MG63 (cell line): ENCODE data around the gene AP1M2. TPM values are rescaled to one million over a fixed set of nuclear protein-coding genes. Genes with fewer than 3 reads are reported as not detected.
"Not testable (repeated sequence)": the region's sequence is repeated elsewhere in the genome, so short reads cannot be mapped to it uniquely, and the experiment has no call there.

Experiments
- DNase-seq: peaks from one replicate; pipeline ENCODE4 v3.0.0-alpha.2; 2020
- H3K27me3 ChIP-seq: fragments of 250-450 bp; sonication (Bioruptor Pico); 2 replicates; pipeline ENCODE4 v1.5.1; 2020; ENCODE audit warnings: mild to moderate bottlenecking, moderate library complexity
- H3K36me3 ChIP-seq: fragments of 250-450 bp; sonication (Bioruptor Pico); 2 replicates; pipeline ENCODE4 v1.5.1; 2020; ENCODE audit warnings: mild to moderate bottlenecking, moderate library complexity
- H3K4me3 ChIP-seq: fragments of 250-450 bp; sonication (Bioruptor Pico); 2 replicates; pipeline ENCODE4 v1.5.1; 2020; ENCODE audit warnings: mild to moderate bottlenecking, moderate library complexity
- H3K9me3 ChIP-seq: fragments of 250-450 bp; sonication (Bioruptor Pico); 2 replicates; pipeline ENCODE4 v1.5.1; 2020; ENCODE audit warnings: mild to moderate bottlenecking, moderate library complexity
- total RNA-seq: library from RNA; depleted of rRNA; stranded (reverse); fragments of >200 nt; shearing (Covaris generic); gene quantifications from 2 replicates; pipeline ENCODE4 v1.2.3, GENCODE V29; 2014; ENCODE audit warnings: low replicate concordance

The AP1M2 gene
- total RNA-seq, 1 experiment from 2014 or later, result 1.4 TPM

DNA sequence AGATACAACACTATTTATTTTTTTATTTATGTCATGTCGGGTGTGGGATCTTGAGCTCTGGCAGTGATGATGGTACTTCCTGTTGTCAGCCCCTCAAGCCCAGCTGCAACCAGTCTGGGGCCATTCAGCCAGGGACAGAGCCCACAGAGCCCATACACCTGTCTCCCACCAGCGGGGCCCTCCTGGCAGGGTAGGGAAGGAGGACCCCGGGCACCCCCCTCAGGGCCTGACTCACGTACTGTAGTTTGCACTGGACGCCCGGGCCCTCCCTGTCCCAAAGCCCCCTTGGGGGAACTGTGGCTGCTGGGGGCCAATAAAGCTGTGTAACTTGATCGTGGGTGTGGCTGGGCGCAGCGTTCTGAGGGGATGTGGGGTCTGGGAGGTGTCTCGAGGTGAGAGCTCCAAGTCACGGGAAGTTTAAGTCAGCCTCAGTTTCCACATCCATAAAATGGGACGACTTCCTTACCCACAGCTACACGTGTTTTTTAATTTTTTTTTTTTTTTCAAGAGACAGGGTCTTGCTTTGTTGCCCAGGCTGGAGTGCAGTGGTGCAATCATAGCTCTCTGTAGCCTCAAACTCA is 33.9 kb downstream of the AP1M2 start:
- no peaks in the 10 kb centered on the region for H3K27me3 ChIP-seq
- H3K9me3 ChIP-seq, result 0 out of 2 replicates have a peak, but pooled peaks cover 3% of the 10 kb centered on the region
- DNase-seq, result no peak
- H3K36me3 ChIP-seq, result peaks cover 95% of the 10 kb centered on the region
- no peak overlapping the region for H3K4me3 ChIP-seq

DNA sequence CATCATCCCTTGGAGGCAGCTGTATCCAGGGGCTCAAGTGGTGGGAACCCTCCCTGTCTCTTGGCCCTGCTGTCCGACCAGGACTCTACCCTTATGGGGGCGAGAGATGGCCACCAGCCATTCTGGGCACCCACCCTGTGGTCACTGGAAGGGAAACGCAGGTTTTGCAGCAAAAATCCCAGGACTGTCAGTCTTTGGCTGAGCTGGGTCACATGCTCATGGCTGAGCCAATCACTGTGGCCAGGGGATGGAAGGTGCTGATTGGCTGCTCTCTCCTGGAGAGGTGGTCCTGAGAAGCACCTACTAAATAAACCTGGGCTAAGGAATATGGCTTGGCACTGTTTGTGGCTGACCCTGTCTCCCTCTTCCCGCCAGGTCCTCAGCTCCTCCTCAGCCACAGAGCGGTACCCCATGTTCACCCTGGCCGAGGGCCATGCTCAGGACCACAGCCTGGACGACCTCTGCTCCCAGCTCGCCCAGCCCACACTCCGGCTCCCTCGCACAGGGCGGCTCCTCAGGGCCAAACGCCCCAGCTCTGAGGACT is 34.5 kb downstream of the AP1M2 start:
- Histone ChIP-seq H3K4me3 (no peak overlapping the region), H3K27me3 (no peaks in the 10 kb centered on the region), H3K36me3 (peaks cover 91% of the 10 kb centered on the region), H3K9me3 (0 out of 2 replicates have a peak, but pooled peaks cover 3% of the 10 kb centered on the region)
- peak; percentile 62 for DNase-seq

- no peak overlapping the region for H3K4me3 ChIP-seq
- 0 out of 2 replicates have a peak, but pooled peaks cover 3% of the 10 kb centered on the region for H3K9me3 ChIP-seq
- peak; percentile 58 for DNase-seq
- peaks cover 88% of the 10 kb centered on the region for H3K36me3 ChIP-seq
- no peaks in the 10 kb centered on the region for H3K27me3 ChIP-seq
Measured at GRCh38 chr19:10551698-10552301, 35.3 kb downstream of the AP1M2 start.

GRCh38 chr19:10551006-10551405 is 36.1 kb downstream of the AP1M2 start:
- not testable (repeated sequence) for H3K9me3 ChIP-seq, DNase-seq
- peaks cover 80% of the 10 kb centered on the region for H3K36me3 ChIP-seq

GRCh38 chr19:10550336-10550735 is 36.8 kb downstream of the AP1M2 start:
- 0 out of 2 replicates have a peak, but pooled peaks cover 3% of the 10 kb centered on the region for H3K9me3 ChIP-seq
- no peak for DNase-seq
- no peak overlapping the region for H3K4me3 ChIP-seq
- H3K27me3 ChIP-seq, result no peaks in the 10 kb centered on the region
- peaks cover 74% of the 10 kb centered on the region for H3K36me3 ChIP-seq

More at GRCh38 chr19:10551006-10551405, 36.1 kb downstream of the AP1M2 start:
- not testable (repeated sequence) for H3K4me3 ChIP-seq, H3K27me3 ChIP-seq

- DNase-seq, result no peak
- Histone ChIP-seq H3K4me3 (no peak overlapping the region), H3K36me3 (peaks cover 68% of the 10 kb centered on the region)
Measured at GRCh38 chr19:10549733-10550132, 37.4 kb downstream of the AP1M2 start.

DNA sequence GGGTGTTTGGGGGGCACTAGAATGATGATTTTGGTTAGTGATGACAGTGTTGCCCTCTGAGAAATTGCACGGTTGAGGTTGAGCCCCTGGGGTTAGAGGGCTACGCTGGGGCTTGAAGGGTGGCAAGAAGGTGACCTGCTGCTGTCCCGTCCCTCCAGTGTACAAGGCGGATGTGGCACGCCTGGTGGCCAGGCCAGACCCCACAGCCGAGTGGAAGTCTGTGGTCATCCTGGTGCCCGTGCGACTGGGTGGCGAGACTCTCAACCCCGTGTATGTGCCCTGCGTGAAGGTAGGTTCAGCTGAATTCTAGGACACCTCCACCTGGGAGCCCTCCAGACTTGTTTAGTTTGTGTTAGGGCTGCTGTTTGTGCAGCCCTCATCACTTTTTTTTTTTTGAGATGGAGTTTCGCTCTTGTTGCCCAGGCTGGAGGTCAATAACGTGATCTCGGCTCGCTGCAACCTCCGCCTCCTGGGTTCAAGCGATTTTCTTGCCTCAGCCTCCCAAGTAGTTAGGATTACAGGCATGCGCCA is 38.3 kb downstream of the AP1M2 start:
- Histone ChIP-seq H3K36me3 (peaks cover 58% of the 10 kb centered on the region), H3K9me3 (0 out of 2 replicates have a peak, but pooled peaks cover 3% of the 10 kb centered on the region), H3K27me3 (no peaks in the 10 kb centered on the region), H3K4me3 (no peak overlapping the region)
- DNase-seq, result no peak

More at GRCh38 chr19:10549733-10550132, 37.4 kb downstream of the AP1M2 start:
- H3K27me3 ChIP-seq, result no peaks in the 10 kb centered on the region
- H3K9me3 ChIP-seq, result 0 out of 2 replicates have a peak, but pooled peaks cover 3% of the 10 kb centered on the region

- Histone ChIP-seq H3K27me3 (no peaks in the 10 kb centered on the region), H3K36me3 (peaks cover 39% of the 10 kb centered on the region), H3K9me3 (no peaks in the 10 kb centered on the region), H3K4me3 (no peak overlapping the region)
- no peak for DNase-seq
Measured at GRCh38 chr19:10546817-10547216, 40.3 kb downstream of the AP1M2 start.

- Histone ChIP-seq H3K27me3 (peaks cover 4% of the 10 kb centered on the region; the same call in 1 of the 2 replicates), H3K4me3 (peak overlapping the region; percentile 69), H3K9me3 (no peaks in the 10 kb centered on the region), H3K36me3 (peaks cover 21% of the 10 kb centered on the region)
- no peak for DNase-seq
Measured at GRCh38 chr19:10544753-10545251, 42.3 kb downstream of the AP1M2 start.

- peaks cover 16% of the 10 kb centered on the region for H3K36me3 ChIP-seq
Measured at GRCh38 chr19:10544242-10544752, 42.8 kb downstream of the AP1M2 start.

DNA sequence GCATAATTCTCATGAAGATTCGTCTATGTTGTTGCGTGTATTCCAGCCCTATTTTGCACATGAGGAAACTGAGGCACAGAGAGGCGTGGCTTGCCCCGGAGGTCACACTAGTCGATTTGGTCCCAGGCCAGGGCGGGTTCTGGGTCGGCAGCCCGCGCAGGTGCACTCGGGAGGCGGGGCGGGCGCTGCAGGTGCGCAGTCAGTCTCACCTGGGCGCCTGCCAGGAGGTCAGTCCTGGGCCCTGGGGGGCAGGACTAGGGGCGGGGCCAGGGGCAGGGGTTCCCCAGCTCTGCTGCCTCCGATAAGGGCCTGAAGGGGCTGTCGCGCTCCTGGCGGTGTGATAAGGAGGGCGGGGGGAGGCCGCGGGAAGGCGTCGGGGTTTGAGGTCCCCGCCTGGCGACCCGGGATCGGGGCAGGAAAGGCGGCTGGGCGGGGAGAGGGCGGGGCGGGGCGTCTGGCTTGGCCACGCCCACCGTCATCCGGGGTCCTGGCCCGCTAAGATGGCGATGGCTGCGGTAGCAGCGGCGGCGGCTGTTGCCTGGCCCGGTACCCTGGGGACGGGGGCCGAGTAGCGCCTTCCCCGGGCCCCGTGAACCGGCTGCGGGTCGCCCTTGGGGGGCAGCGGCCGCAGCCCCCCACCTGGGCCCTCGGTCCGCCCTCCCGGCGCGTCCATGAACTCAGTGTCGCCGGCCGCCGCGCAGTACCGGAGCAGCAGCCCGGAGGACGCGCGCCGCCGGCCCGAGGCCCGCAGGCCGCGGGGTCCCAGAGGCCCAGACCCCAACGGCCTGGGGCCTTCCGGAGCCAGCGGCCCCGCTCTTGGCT is 43.5 kb downstream of the AP1M2 start, which contains the start of gene ATG4D:
Gene ATG4D, plus strand, starts transcription at position 485 of the 822 bp plus-strand sequence. Its CDS starts 187 bp downstream, at position 672.
- Histone ChIP-seq H3K36me3 (peaks cover 10% of the 10 kb centered on the region), H3K27me3 (peaks cover 9% of the 10 kb centered on the region), H3K9me3 (no peaks in the 10 kb centered on the region), H3K4me3 (peak within 1 kb of the TSS; percentile 69)
- DNase-seq, result peak; percentile 82

More at GRCh38 chr19:10544242-10544752, 42.8 kb downstream of the AP1M2 start:
- Histone ChIP-seq H3K4me3 (peak overlapping the region; percentile 69), H3K27me3 (peaks cover 5% of the 10 kb centered on the region), H3K9me3 (no peaks in the 10 kb centered on the region)
- peak; percentile 45 for DNase-seq

- H3K9me3 ChIP-seq, result no peaks in the 10 kb centered on the region
- peaks cover 9% of the 10 kb centered on the region for H3K27me3 ChIP-seq
- no peak for DNase-seq
- peaks cover 4% of the 10 kb centered on the region; the same call in 1 of the 2 replicates for H3K36me3 ChIP-seq
- peak overlapping the region; percentile 69 for H3K4me3 ChIP-seq
Measured at GRCh38 chr19:10543059-10543419, 44.1 kb downstream of the AP1M2 start.

- H3K36me3 ChIP-seq, DNase-seq, H3K4me3 ChIP-seq, H3K9me3 ChIP-seq: not testable (repeated sequence)
- peaks cover 23% of the 10 kb centered on the region for H3K27me3 ChIP-seq
Measured at GRCh38 chr19:10539016-10539415, 48.1 kb downstream of the AP1M2 start.

GRCh38 chr19:10538204-10538983 is 48.7 kb downstream of the AP1M2 start:
- no peak for DNase-seq
- Histone ChIP-seq H3K4me3 (no peak overlapping the region), H3K27me3 (peaks cover 23% of the 10 kb centered on the region), H3K9me3 (no peaks in the 10 kb centered on the region), H3K36me3 (no peaks in the 10 kb centered on the region)

DNA sequence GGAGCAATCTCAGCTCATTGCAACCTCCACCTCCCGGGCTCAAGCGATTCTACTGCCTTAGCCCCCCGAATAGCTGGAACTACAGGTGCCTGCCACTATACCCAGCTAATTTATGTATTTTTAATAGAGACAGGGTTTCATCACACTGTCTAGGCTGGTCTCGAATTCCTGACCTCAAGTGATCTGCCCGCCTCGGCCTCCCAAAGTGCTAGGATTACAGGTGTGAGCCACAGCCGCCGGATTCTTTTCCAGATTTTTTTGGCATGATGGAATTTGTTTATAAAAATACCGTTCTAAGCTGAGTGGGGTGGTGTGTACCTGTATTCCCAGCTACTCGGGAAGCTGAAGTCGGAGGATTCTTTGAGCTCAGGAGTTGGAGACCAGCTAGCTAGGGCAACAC is 49.4 kb downstream of the AP1M2 start:
- H3K27me3 ChIP-seq, result peaks cover 23% of the 10 kb centered on the region
- H3K9me3 ChIP-seq, result no peaks in the 10 kb centered on the region
- H3K4me3 ChIP-seq, result no peak overlapping the region
- DNase-seq, result no peak
- no peaks in the 10 kb centered on the region for H3K36me3 ChIP-seq
